Middle frontal gyrus (tissue), 1 donor: ENCODE results near the gene SPTBN4.
"Not testable (repeated sequence)": the region's sequence is repeated elsewhere in the genome, so short reads cannot be mapped to it uniquely, and the experiment has no call there.

ENCODE experiments used
- DNase-seq: peaks from one replicate; pipeline ENCODE4 v3.0.0-alpha.2; 2015; ENCODE audit warnings: low spot score; ENCODE audit errors: extremely low spot score

Gene SPTBN4

DNA sequence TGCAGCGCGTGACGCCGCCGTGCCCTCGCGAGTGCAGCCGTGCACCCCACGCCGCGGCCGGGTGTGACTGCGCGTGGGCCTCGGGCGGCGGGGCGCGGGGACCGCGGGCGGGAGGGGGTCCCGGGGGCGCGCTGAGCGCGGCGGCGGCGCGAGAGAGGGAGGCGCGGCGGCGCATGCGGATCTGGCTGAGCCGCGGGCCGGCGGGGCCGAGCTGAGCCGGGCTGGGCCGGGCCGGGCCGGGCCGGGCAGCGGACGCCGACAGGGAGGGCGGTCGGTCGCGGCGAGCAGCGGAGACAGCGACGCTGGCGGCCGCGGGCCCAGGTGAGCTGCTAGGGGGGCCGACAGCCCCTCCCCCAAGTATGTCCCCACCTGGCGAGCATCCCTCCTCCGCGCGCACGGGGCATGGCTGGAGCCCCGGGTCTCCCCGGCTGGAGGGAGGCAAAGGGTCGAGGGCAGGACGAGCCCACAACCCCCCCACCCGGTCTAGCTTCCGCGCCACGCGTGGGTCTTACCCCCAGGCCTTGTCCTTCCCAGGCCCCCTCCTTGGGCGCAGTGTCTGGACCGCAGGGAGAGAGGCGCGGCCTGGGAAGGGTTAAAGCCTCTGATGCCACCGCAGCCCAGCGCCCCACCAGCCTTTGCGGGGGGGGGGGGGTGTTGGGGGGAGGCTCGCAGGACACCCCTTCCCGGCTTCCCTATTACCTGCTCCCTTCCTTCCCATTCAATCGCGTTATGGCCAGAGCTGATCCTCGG, at the start of gene SPTBN4:
Gene SPTBN4, plus strand, starts transcription at position 17 of the 750 bp plus-strand sequence. CDS start 5,621 bp downstream, outside the sequence.
- no peak for DNase-seq

- DNase-seq: no peak
These were observed 49.2 kb upstream of the SPTBN4 start for GRCh38 chr19:40417643-40417981.

DNA sequence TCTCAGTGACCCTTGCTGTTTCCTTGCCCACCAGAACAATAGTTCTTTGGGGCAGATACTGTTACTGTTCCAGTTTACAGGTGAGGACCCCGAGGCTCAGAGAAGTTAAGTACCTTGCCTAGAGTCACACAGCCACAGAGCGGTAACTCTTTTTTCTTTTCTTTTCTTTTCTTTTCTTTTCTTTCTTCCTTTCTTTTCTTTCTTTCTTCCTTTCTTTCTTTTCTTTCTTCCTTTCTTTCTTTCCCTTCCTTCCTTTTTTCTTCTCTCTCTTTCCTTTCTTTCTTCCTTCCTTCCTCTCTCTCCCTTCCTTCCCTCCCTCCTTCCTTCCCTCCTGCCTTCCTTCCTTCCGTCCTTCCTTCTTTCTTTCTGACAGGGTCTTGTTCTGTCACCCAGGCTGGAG, 48.8 kb upstream of the SPTBN4 start:
- no peak for DNase-seq

- no peak for DNase-seq
These were observed 47.7 kb upstream of the SPTBN4 start for GRCh38 chr19:40419066-40419612.

GRCh38 chr19:40419780-40420179, 47.0 kb upstream of the SPTBN4 start:
- no peak for DNase-seq

GRCh38 chr19:40420451-40420765, 46.4 kb upstream of the SPTBN4 start:
- no peak for DNase-seq

- peak; percentile 54 for DNase-seq
These were observed 45.7 kb upstream of the SPTBN4 start for GRCh38 chr19:40420766-40421765.

DNA sequence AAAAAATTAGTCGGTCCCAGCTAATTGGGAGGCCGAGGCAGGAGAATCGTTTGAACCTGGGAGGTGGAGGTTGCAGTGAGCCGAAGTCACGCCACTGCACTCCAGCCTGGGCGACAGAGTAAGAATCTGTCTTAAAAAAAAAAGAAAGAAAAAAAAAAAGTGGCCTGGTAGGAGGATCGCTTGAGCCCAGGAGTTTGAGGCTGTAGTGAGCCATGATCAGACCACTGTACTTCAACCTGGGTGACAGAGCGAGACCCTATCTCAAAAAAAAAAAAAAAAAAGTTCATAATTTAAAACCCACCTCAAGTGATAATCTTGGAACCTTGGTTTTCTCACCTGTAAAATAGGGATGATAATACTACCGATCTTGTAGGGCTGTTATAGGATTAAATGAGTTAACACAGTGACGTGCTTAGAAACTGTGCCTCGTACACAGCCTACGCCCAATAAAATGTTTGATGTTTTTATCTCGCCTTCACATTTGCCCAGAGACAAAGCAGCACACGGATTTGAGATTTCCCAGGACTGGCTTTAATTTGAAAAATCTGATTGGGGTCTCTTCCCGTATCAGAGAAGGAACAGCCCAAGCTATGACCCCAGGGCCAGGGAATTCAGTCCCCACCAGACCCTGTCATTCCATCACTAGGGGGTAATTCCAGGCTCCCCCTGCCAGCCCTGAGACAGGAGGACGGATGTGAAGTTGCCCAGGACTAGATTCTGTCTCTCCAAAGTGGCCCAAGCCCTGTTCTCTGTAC, 44.6 kb upstream of the SPTBN4 start:
- no peak for DNase-seq

- no peak for DNase-seq
These were observed 43.8 kb upstream of the SPTBN4 start for GRCh38 chr19:40422748-40423566.

GRCh38 chr19:40423938-40424337, 42.9 kb upstream of the SPTBN4 start:
- DNase-seq: no peak

DNA sequence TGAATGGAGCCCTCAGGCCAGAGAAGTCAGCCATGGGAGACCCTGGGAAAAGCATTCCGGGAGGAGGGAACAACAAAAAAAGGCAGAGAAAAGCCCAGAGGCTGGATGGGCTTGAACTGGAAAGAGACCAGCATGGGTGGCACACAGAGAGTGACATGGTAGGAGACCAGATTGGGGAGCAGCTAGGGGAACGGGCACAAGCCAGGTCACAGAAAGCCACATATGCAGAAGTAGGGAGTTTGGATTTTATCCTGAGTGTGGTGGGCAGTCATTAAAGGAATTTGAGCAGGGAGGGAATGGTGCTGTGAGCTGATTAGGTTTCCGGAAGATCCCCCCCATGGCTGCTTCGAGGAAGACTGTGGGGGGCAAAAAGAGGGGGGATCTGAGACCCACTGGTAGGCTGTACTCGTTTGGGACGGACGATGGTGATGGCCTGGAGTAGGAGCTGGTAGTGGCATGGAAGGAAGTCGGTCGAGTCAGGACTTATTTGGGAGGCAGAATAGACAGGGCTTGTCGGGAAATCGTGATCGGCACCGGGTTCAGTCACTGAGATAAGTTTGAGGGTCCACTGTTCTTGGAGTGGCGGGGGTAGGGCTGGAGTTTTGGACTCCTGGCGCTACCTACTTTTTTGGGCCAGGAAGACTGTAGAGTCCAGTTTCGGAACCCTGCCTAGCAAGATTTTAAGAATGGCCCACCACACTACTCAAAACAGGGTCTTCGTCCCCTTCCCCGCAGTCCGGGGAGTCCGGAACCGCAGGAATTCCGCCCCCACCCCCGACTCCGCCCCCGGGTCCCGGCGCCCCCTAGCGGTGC, 42.0 kb upstream of the SPTBN4 start:
- no peak for DNase-seq

DNA sequence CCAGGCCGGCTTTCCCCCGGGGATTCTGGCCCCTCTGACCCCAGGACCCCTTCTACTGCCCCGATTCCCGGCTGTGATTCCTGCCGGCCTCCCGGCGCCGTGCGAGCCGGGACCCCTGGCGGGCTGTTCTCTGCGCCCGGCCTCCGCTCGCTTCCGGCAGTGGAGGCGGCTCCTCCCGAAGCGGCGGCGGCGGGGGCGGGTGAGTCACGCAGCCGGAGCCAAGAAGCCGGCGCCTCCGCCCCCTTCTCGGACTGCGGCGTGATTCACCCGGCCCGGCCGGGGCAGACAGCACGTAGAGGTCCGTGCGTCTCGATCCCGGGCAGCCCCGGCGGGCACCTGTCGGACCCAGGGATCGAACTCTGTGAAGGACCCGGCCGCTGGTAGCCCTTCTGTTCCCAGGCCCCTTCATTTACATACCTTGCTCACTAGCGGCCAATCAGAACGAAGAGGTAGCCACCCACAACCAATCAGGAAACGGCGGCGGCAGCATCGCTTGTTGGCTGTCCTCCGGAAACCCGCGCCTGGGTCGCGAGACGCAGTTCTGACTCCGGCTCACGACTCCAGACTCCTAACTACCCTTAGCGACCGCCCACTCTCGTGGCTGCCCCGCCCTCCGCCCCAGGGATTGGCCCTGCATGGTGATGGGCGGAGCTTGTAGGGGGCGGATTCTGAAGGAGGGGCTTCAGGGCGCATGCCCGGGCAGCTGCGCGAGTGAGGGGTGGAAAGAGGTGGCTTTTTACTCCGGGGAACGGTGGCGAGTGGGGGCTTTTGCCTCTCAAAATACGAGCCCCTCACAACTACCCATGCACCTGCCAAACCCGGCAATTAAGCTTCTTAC, 41.1 kb upstream of the SPTBN4 start, which contains the start of gene SERTAD1:
Gene SERTAD1, minus strand, starts transcription at position 543 of the 838 bp plus-strand sequence. CDS start 2,446 bp downstream, outside the sequence.
- peak; percentile 100 for DNase-seq

GRCh38 chr19:40428197-40428596, 38.6 kb upstream of the SPTBN4 start:
- not testable (repeated sequence) for DNase-seq

GRCh38 chr19:40430242-40430641, 36.6 kb upstream of the SPTBN4 start:
- DNase-seq: not testable (repeated sequence)

DNA sequence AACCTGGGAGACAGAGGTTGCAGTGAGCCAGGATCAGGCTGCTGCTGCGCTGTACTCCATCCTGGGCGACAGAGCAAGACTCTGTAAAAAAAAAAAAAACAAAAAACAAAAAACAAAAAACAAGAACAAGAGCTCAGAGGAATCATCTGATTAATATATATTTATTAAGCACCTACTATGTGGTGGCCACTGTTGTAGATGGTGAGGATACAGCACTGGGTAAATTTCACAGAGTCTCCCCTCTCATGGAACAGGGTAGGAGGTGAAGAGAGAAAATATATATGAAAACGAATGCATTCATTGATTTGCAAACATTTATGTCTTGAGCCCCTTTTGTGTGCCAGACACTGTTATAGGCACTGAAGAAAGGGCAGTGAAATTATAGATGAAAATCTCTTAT, 35.1 kb upstream of the SPTBN4 start:
- DNase-seq: no peak

GRCh38 chr19:40432760-40433159, 34.0 kb upstream of the SPTBN4 start:
- DNase-seq: not testable (repeated sequence)

DNA sequence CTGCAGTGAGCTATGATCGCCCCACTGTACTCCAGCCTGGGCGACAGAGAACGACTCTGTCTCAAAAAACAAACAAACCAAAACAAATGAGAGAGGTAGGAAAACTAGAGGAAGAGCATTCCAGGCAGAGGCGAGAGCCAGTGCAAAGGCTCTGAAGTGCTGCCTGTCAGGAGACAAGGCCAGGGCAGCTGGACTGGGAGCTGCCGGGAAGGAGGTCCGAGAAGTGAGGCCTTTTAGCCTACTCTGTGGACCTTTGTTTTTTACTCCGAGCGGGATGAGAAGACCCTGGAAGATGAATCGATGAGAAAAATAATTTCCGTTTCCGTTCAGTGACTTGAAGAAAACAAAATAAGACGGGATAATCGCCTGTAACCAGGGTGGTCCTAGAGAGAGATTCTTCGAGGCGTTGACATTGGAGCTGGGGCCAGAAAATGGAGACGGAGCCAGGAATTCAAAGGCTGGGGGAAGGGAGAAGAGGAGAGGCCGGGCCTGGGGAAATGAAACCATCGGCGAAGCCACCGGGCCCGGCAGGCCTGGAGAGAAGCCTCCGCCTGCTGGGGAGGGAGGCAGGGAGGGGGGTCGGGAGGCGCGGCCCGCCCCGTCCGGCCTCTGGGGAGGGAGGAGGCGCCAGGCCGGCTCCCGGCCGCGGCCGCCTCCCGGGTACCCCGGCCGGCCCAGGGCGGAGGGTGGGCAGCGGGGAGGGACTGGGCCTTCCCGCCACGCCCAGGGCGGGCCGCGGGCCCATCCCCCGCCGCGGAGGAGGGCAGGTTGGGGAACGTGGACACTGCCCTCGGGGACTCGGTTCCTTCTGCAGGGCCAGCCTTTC, 33.2 kb upstream of the SPTBN4 start:
- DNase-seq: peak; percentile 35

GRCh38 chr19:40438284-40438683, 28.5 kb upstream of the SPTBN4 start:
- no peak for DNase-seq
